ENCODE results near the gene ANKRD55.
"Not testable (repeated sequence)": the region's sequence is repeated elsewhere in the genome, so short reads cannot be mapped to it uniquely, and the experiment has no call there.

The ANKRD55 gene

GRCh38 chr5:56227691-56228090, 5.4 kb downstream of the ANKRD55 start:
- no peak overlapping the region for H3K4me3 ChIP-seq (ENCODE audit: low read depth, low read length)
- TF ChIP-seq CTCF (IDR thresholded peaks at IDR 0.05; ENCODE audit: insufficient read depth, low read depth, low read length, missing control alignments), result no peak
- DNase-seq (ENCODE audit: low read depth), result no peak

GRCh38 chr5:56223298-56223697, 9.8 kb downstream of the ANKRD55 start:
- H3K4me3 ChIP-seq (ENCODE audit: low read depth, low read length); DNase-seq (ENCODE audit: low read depth): not testable (repeated sequence)

- DNase-seq (ENCODE audit: low read depth); H3K4me3 ChIP-seq (ENCODE audit: low read depth, low read length): not testable (repeated sequence)
Measured at GRCh38 chr5:56221601-56222000, 11.5 kb downstream of the ANKRD55 start.

- DNase-seq (ENCODE audit: low read depth), result no peak
- H3K4me3 ChIP-seq (ENCODE audit: low read depth, low read length), result no peak overlapping the region
- TF ChIP-seq CTCF (IDR thresholded peaks at IDR 0.05; ENCODE audit: insufficient read depth, low read depth, low read length, missing control alignments), result no peak
Measured at GRCh38 chr5:56215019-56215830, 17.9 kb downstream of the ANKRD55 start.

- DNase-seq (ENCODE audit: low read depth); H3K4me3 ChIP-seq (ENCODE audit: low read depth, low read length): not testable (repeated sequence)
Measured at GRCh38 chr5:56213886-56214535, 19.1 kb downstream of the ANKRD55 start.

- no peak for TF ChIP-seq CTCF (IDR thresholded peaks at IDR 0.05; ENCODE audit: insufficient read depth, low read depth, low read length, missing control alignments)
- no peak for DNase-seq (ENCODE audit: low read depth)
- no peak overlapping the region for H3K4me3 ChIP-seq (ENCODE audit: low read depth, low read length)
Measured at GRCh38 chr5:56212130-56212879, 20.8 kb downstream of the ANKRD55 start.

- DNase-seq (ENCODE audit: low read depth), result no peak
- H3K4me3 ChIP-seq (ENCODE audit: low read depth, low read length), result no peak overlapping the region
- no peak for TF ChIP-seq CTCF (IDR thresholded peaks at IDR 0.05; ENCODE audit: insufficient read depth, low read depth, low read length, missing control alignments)
Measured at GRCh38 chr5:56211298-56211865, 21.7 kb downstream of the ANKRD55 start.

- no peak overlapping the region for H3K4me3 ChIP-seq (ENCODE audit: low read depth, low read length)
- DNase-seq (ENCODE audit: low read depth), result no peak
- no peak for TF ChIP-seq CTCF (IDR thresholded peaks at IDR 0.05; ENCODE audit: insufficient read depth, low read depth, low read length, missing control alignments)
Measured at GRCh38 chr5:56208681-56209080, 24.4 kb downstream of the ANKRD55 start.
